ENCODE results near the gene POU2F1.

POU2F1 gene

GRCh38 chr1:167270349-167271092, 49.8 kb downstream of the POU2F1 start:
- DNase-seq (ENCODE audit: low read depth in 3 of 3, low spot score in 1 of 3), result no peak

- no peak for DNase-seq (ENCODE audit: low read depth in 3 of 3, low spot score in 1 of 3)
Measured at GRCh38 chr1:167272369-167272957, 51.8 kb downstream of the POU2F1 start.

- no peak for DNase-seq (ENCODE audit: low read depth in 3 of 3, low spot score in 1 of 3)
Measured at GRCh38 chr1:167273027-167273800, 52.5 kb downstream of the POU2F1 start.

GRCh38 chr1:167274061-167274460, 53.4 kb downstream of the POU2F1 start:
- no peak for DNase-seq (ENCODE audit: low read depth in 3 of 3, low spot score in 1 of 3)

- no peak for DNase-seq (ENCODE audit: low read depth in 3 of 3, low spot score in 1 of 3)
Measured at GRCh38 chr1:167276969-167277368, 56.3 kb downstream of the POU2F1 start.

GRCh38 chr1:167278497-167278896, 57.8 kb downstream of the POU2F1 start:
- DNase-seq (ENCODE audit: low read depth in 3 of 3, low spot score in 1 of 3), result no peak

- no peak for DNase-seq (ENCODE audit: low read depth in 3 of 3, low spot score in 1 of 3)
Measured at GRCh38 chr1:167280912-167281311, 60.2 kb downstream of the POU2F1 start.

GRCh38 chr1:167288390-167289074, 67.8 kb downstream of the POU2F1 start:
- DNase-seq (ENCODE audit: low read depth in 3 of 3, low spot score in 1 of 3), result no peak

- DNase-seq (ENCODE audit: low read depth in 3 of 3, low spot score in 1 of 3), result no peak
Measured at GRCh38 chr1:167289075-167289442, 68.4 kb downstream of the POU2F1 start.

- DNase-seq (ENCODE audit: low read depth in 3 of 3, low spot score in 1 of 3), result no peak
Measured at GRCh38 chr1:167289966-167290365, 69.3 kb downstream of the POU2F1 start.

- DNase-seq (ENCODE audit: low read depth in 3 of 3, low spot score in 1 of 3), result no peak
Measured at GRCh38 chr1:167291539-167292185, 71.0 kb downstream of the POU2F1 start.

- DNase-seq (ENCODE audit: low read depth in 3 of 3, low spot score in 1 of 3), result no peak
Measured at GRCh38 chr1:167292216-167292615, 71.5 kb downstream of the POU2F1 start.

- DNase-seq (ENCODE audit: low read depth in 3 of 3, low spot score in 1 of 3), result no peak
Measured at GRCh38 chr1:167293057-167293456, 72.4 kb downstream of the POU2F1 start.

- no peak for DNase-seq (ENCODE audit: low read depth in 3 of 3, low spot score in 1 of 3)
Measured at GRCh38 chr1:167294528-167294927, 73.8 kb downstream of the POU2F1 start.

- no peak for DNase-seq (ENCODE audit: low read depth in 3 of 3, low spot score in 1 of 3)
Measured at GRCh38 chr1:167297222-167298214, 76.8 kb downstream of the POU2F1 start.

- DNase-seq (ENCODE audit: low read depth in 3 of 3, low spot score in 1 of 3), result no peak
Measured at GRCh38 chr1:167298325-167298724, 77.6 kb downstream of the POU2F1 start.

- DNase-seq (ENCODE audit: low read depth in 3 of 3, low spot score in 1 of 3), result no peak
Measured at GRCh38 chr1:167301355-167301754, 80.7 kb downstream of the POU2F1 start.

- no peak for DNase-seq (ENCODE audit: low read depth in 3 of 3, low spot score in 1 of 3)
Measured at GRCh38 chr1:167304165-167304564, 83.5 kb downstream of the POU2F1 start.

- no peak for DNase-seq (ENCODE audit: low read depth in 3 of 3, low spot score in 1 of 3)
Measured at GRCh38 chr1:167305059-167305705, 84.5 kb downstream of the POU2F1 start.

Measured in stimulated activated CD4-positive, alpha-beta T cell treated with anti-CD3 and anti-CD28 coated beads, TNF-alpha, amount 100 ng/mL, for 1 hour (primary cell).